CD14-positive monocyte (primary cell): ENCODE data around the gene DNAH14. TPM values are rescaled to one million over a fixed set of nuclear protein-coding genes. Genes with fewer than 3 reads are reported as not detected.

ENCODE experiments used
- DNase-seq, 3 donors: peaks; one replicate each; pipeline ENCODE4 v3.0.0-alpha.2; 2011 to 2022
- H2AFZ ChIP-seq: 2 replicates; pipeline ENCODE4 v1.6.0; 2012; ENCODE audit warnings: mild to moderate bottlenecking, low read depth, low read length, inconsistent platforms; ENCODE audit not compliant: insufficient read depth, poor library complexity, severe bottlenecking
- H3K27ac ChIP-seq, 2 donors: 1 replicate in 1 of 2; 2 replicates in 1 of 2; pipeline ENCODE4 v1.5.1; 2012 to 2013; ENCODE audit warnings: low read length in 2 of 2, control low read depth in 1 of 2, inconsistent platforms in 1 of 2, low read depth in 1 of 2, mild to moderate bottlenecking in 1 of 2
- H3K27me3 ChIP-seq, 2 donors: one replicate each; pipeline versions ENCODE4 v1.6.0 to v1.6.1; 2011 to 2013; ENCODE audit warnings: low read length in 2 of 2; ENCODE audit not compliant: control insufficient read depth in 2 of 2, insufficient read depth in 2 of 2
- H3K36me3 ChIP-seq, 2 donors: replicated peaks in 1 of 2; 1 replicate in 1 of 2; 2 replicates in 1 of 2; pipeline versions ENCODE4 v1.5.1 to v1.6.1; 2012 to 2013; ENCODE audit warnings: low read length in 2 of 2, control low read depth in 1 of 2, inconsistent platforms in 1 of 2, mild to moderate bottlenecking in 1 of 2; ENCODE audit not compliant: insufficient read depth in 2 of 2, control insufficient read depth in 1 of 2
- H3K4me1 ChIP-seq, 2 donors: 1 replicate in 1 of 2; 2 replicates in 1 of 2; pipeline versions ENCODE4 v1.5.1 to v1.6.1; 2012 to 2013; ENCODE audit warnings: low read length in 2 of 2, control low read depth in 1 of 2, inconsistent platforms in 1 of 2, mild to moderate bottlenecking in 1 of 2, moderate library complexity in 1 of 2; ENCODE audit not compliant: insufficient read depth in 2 of 2, control insufficient read depth in 1 of 2
- H3K4me2 ChIP-seq: replicated peaks from 2 replicates; pipeline ENCODE3; 2012; ENCODE audit warnings: low read length, moderate library complexity, mild to moderate bottlenecking; ENCODE audit not compliant: poor library complexity, severe bottlenecking; ENCODE audit errors: extremely low read depth
- H3K4me3 ChIP-seq, 3 experiments: fragments of 200-600 bp in 1 of 3; sonication (generic) in 1 of 3; replicated peaks in 1 of 3; 1 replicate in 2 of 3; 2 replicates in 1 of 3; pipeline ENCODE4 v1.5.1; 2011 to 2013; ENCODE audit warnings: low read length in 3 of 3, mild to moderate bottlenecking in 3 of 3, control low read depth in 2 of 3, low read depth in 2 of 3, inconsistent platforms in 1 of 3, moderate library complexity in 1 of 3
- H3K79me2 ChIP-seq: 2 replicates; pipeline ENCODE4 v1.6.0; 2012; ENCODE audit warnings: mild to moderate bottlenecking, control low read depth, inconsistent platforms, low read length, moderate library complexity; ENCODE audit not compliant: insufficient read depth
- H3K9ac ChIP-seq: 2 replicates; pipeline ENCODE4 v1.6.0; 2017; ENCODE audit warnings: low read length, mild to moderate bottlenecking; ENCODE audit not compliant: insufficient read depth, poor library complexity, severe bottlenecking
- H3K9me3 ChIP-seq, 2 donors: replicated peaks in 1 of 2; 1 replicate in 1 of 2; 2 replicates in 1 of 2; pipeline versions ENCODE4 v1.5.1 to v1.6.1; 2012 to 2013; ENCODE audit warnings: low read length in 2 of 2, control low read depth in 1 of 2; ENCODE audit not compliant: control insufficient read depth in 1 of 2, insufficient read depth in 1 of 2
- H4K20me1 ChIP-seq: 2 replicates; pipeline ENCODE4 v1.6.0; 2012; ENCODE audit warnings: mild to moderate bottlenecking, low read length, control low read depth, moderate library complexity; ENCODE audit not compliant: insufficient read depth
- H3K27ac Mint-ChIP-seq, 7 donors: one replicate each; pipeline ENCODE4 v1.8.0; 2020; ENCODE audit warnings: mild to moderate bottlenecking in 7 of 7, mixed read lengths in 7 of 7, moderate library complexity in 6 of 7, inconsistent platforms in 2 of 7
- H3K27me3 Mint-ChIP-seq, 3 donors: one replicate each; pipeline ENCODE4 v1.8.0; 2021 to 2022; ENCODE audit warnings: low read depth in 3 of 3, mild to moderate bottlenecking in 3 of 3, mixed read lengths in 3 of 3, moderate library complexity in 3 of 3, inconsistent platforms in 1 of 3
- H3K36me3 Mint-ChIP-seq, 2 donors: one replicate each; pipeline ENCODE4 v1.8.0; 2020; ENCODE audit warnings: mixed read lengths in 2 of 2, inconsistent platforms in 1 of 2, mild to moderate bottlenecking in 1 of 2
- H3K4me1 Mint-ChIP-seq: one replicate; pipeline ENCODE4 v1.8.0; 2020; ENCODE audit warnings: mild to moderate bottlenecking, mixed read lengths
- H3K4me3 Mint-ChIP-seq, 2 donors: one replicate each; pipeline ENCODE4 v1.8.0; 2020; ENCODE audit warnings: mild to moderate bottlenecking in 2 of 2, mixed read lengths in 2 of 2, moderate library complexity in 1 of 2
- H3K9me3 Mint-ChIP-seq, 7 donors: one replicate each; pipeline ENCODE4 v1.8.0; 2020 to 2022; ENCODE audit warnings: mixed read lengths in 7 of 7, mild to moderate bottlenecking in 6 of 7, moderate library complexity in 6 of 7, inconsistent platforms in 2 of 7
- WGBS: methylation state at CpG from one replicate; pipeline ENCODE4 v1.1.5; 2013; ENCODE audit warnings: missing lambda C conversion rate; ENCODE audit not compliant: insufficient coverage; 5-methylcytosine and 5-hydroxymethylcytosine counted together
- intact Hi-C, 2 donors: fragments of 100-400 bp; cut with micrococcal nuclease; formaldehyde crosslinking; loops; one replicate each; pipeline versions ENCODE4 v1.15.0 to v1.15.1; 2023
- polyA plus RNA-seq, 3 donors: library from polyadenylated mRNA; depleted of rRNA in 1 of 3; unstranded in 2 of 3; stranded (reverse) in 1 of 3; fragments of 300-500 nt in 2 of 3; fragments of >200 nt in 1 of 3; fragmentation: Illumina TruSeq in 2 of 3; gene quantifications; 1 replicate in 2 of 3; 2 replicates in 1 of 3; pipeline ENCODE4 v1.2.3, GENCODE V29; 2012 to 2021
- TF ChIP-seq, protein P1 (sequence below): fragments of 200-600 bp; IDR thresholded peaks from one replicate; pipeline ENCODE4 v1.8.0; 2022; ENCODE audit warnings: antibody characterized with exemption, mild to moderate bottlenecking

DNAH14 gene
- polyA plus RNA-seq, 3 donors = 0.83 TPM; not detected in 2

DNA sequence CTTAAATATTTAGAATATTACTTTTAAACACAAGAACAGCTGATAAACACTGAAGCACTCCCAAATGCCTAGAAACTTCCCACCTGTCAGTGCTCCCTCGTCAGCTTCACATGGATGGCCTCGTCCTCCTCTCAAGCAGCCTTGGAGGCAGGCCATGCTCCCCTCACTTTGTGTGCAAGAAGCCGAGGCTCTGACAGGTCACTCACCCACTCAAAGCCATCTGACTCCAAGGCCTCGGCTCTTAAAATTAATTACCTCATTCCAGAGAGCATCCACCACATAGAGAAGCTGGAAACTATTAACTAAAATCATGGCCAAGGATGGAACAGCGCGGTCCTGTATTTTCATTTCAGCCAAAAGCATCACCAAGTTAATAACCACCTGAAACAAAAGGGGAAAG, 480.6 kb downstream of the DNAH14 start:
- peaks cover 93% of the 10 kb centered on the region for H3K79me2 ChIP-seq
- H3K4me1 Mint-ChIP-seq = peaks cover 13% of the 10 kb centered on the region
- H3K27ac Mint-ChIP-seq = peak overlapping the region in 2 of 7 donors; percentile 48 to 53

DNA sequence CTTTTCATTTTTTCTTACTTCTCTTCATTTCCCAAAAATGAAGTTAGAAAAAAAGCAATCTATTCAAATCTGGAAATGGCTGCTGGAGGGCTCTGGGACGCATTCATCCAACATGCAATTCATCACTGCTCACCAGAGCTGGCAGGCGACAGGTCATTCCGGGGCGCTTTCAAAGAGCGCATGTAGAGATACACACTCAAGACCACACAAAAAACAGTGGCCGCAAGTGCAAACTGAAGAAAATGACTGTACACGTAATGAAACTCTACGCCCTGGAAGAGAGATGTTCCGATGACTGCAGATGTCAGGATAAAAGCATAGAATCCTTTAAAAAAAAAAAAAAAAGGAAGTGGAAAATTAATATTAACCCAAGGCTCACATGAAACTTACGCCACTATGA, 482.8 kb downstream of the DNAH14 start:
- H3K9me3 ChIP-seq = no peaks in the 10 kb centered on the region
- no peak overlapping the region for H3K9ac ChIP-seq
- no CpG with 5 or more reads among the region's 10 CpGs for WGBS
- no peak for DNase-seq
- TF ChIP-seq, protein P1, sequence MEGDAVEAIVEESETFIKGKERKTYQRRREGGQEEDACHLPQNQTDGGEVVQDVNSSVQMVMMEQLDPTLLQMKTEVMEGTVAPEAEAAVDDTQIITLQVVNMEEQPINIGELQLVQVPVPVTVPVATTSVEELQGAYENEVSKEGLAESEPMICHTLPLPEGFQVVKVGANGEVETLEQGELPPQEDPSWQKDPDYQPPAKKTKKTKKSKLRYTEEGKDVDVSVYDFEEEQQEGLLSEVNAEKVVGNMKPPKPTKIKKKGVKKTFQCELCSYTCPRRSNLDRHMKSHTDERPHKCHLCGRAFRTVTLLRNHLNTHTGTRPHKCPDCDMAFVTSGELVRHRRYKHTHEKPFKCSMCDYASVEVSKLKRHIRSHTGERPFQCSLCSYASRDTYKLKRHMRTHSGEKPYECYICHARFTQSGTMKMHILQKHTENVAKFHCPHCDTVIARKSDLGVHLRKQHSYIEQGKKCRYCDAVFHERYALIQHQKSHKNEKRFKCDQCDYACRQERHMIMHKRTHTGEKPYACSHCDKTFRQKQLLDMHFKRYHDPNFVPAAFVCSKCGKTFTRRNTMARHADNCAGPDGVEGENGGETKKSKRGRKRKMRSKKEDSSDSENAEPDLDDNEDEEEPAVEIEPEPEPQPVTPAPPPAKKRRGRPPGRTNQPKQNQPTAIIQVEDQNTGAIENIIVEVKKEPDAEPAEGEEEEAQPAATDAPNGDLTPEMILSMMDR = no peak
- no peak overlapping the region for H3K27ac ChIP-seq
- no peak overlapping the region for H3K4me2 ChIP-seq
- H3K4me3 ChIP-seq = no peak overlapping the region
- Mint-ChIP-seq H3K27me3 (peaks cover 0 to 2% (median 0%) of the 10 kb centered on the region in 3 donors), H3K9me3 (no peaks in the 10 kb centered on the region), H3K4me3 (no peak overlapping the region), H3K27ac (no peak overlapping the region), H3K4me1 (peaks cover 25% of the 10 kb centered on the region), H3K36me3 (peaks cover 88 to 91% of the 10 kb centered on the region in 2 donors)
- H3K4me1 ChIP-seq = peaks cover 17 to 22% of the 10 kb centered on the region in 2 donors
- peaks cover 88% of the 10 kb centered on the region for H4K20me1 ChIP-seq
- H3K79me2 ChIP-seq = peaks cover 98% of the 10 kb centered on the region
- no peaks in the 10 kb centered on the region for H3K27me3 ChIP-seq
- intact Hi-C loops = no loop called here
- no peak overlapping the region for H2AFZ ChIP-seq
- H3K36me3 ChIP-seq = peaks cover 81 to 100% of the 10 kb centered on the region in 2 donors

More for the DNA sequence above, 480.6 kb downstream of the DNAH14 start:
- no peaks in the 10 kb centered on the region for H3K9me3 ChIP-seq
- no peak overlapping the region for H2AFZ ChIP-seq
- no peak overlapping the region for H3K4me3 Mint-ChIP-seq
- H3K27me3 ChIP-seq = no peaks in the 10 kb centered on the region
- no peak overlapping the region for H3K27ac ChIP-seq
- peaks cover 84 to 100% of the 10 kb centered on the region in 2 donors for H3K36me3 ChIP-seq
- peaks cover 93% of the 10 kb centered on the region for H4K20me1 ChIP-seq
- peaks cover 0 to 2% (median 0%) of the 10 kb centered on the region in 3 donors for H3K27me3 Mint-ChIP-seq
- H3K4me1 ChIP-seq = peaks cover 10 to 11% of the 10 kb centered on the region in 2 donors
- TF ChIP-seq, protein P1 = no peak
- no peak for DNase-seq
- no peak overlapping the region for H3K4me3 ChIP-seq
- no peak overlapping the region for H3K9ac ChIP-seq
- intact Hi-C loops = no loop called here
- no peak overlapping the region for H3K4me2 ChIP-seq
- H3K9me3 Mint-ChIP-seq = no peaks in the 10 kb centered on the region
- peaks cover 86 to 95% of the 10 kb centered on the region in 2 donors for H3K36me3 Mint-ChIP-seq
- 98% methylated on average over 6 of the region's 6 CpGs for WGBS
